Peyer's patch (tissue), 4 donors: Measurements from ENCODE around the gene NEK4.

Source experiments
- POLR2A ChIP-seq, 2 donors: fragments of 450-650 bp; IDR thresholded peaks; one replicate each; pipeline ENCODE4 v1.5.1; 2017; ENCODE audit warnings: antibody characterized with exemption in 2 of 2, mild to moderate bottlenecking in 2 of 2, moderate library complexity in 2 of 2
- TF ChIP-seq, protein P1 (sequence below), 6 experiments: fragments of 450-650 bp in 4 of 6; fragments of 200-600 bp in 2 of 6; sonication (generic) in 1 of 6; IDR thresholded peaks; one replicate each; pipeline ENCODE4 v1.5.1; 2017 to 2019; ENCODE audit warnings: antibody characterized with exemption in 6 of 6, mild to moderate bottlenecking in 3 of 6, moderate library complexity in 1 of 6

DNA sequence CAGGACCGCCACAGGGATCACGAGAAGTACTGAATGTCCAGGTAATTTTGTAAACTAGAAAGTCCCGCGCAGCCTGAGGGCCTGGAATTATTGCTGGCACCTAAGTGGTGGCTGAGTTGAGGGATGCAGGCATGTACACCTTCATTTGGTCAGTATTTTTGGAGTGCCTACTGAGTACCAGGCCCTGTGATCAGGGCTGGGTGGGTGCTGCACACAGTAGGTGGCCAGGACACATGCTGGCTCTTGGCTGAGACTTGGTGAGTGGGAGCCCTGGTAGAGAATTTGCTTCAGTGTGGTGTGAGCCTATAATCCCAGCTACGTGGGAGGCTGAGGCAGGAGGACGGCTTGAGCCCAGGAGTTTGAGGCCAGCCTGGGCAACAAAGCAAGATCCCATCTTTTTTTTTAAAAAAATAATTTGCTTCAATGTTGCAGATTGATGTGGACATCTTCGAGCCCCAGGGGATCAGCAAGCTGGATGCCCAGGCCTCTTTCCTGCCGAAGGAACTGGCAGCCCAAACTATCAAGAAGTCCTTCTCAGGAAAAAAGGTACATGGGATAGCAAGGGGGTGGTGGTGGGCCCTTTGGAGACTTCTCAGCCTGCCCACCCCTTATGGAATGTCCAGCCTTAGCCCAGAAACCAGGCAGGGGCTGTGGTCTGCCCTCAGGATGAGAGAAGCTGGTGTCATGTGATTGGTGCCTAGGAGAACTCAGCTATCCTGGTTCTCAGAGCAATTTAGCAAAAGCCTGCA lies 9.3 kb upstream of the NEK4 start:
- TF ChIP-seq POLR2A (IDR thresholded peaks at IDR 0.05): no peak
- TF ChIP-seq, protein P1, sequence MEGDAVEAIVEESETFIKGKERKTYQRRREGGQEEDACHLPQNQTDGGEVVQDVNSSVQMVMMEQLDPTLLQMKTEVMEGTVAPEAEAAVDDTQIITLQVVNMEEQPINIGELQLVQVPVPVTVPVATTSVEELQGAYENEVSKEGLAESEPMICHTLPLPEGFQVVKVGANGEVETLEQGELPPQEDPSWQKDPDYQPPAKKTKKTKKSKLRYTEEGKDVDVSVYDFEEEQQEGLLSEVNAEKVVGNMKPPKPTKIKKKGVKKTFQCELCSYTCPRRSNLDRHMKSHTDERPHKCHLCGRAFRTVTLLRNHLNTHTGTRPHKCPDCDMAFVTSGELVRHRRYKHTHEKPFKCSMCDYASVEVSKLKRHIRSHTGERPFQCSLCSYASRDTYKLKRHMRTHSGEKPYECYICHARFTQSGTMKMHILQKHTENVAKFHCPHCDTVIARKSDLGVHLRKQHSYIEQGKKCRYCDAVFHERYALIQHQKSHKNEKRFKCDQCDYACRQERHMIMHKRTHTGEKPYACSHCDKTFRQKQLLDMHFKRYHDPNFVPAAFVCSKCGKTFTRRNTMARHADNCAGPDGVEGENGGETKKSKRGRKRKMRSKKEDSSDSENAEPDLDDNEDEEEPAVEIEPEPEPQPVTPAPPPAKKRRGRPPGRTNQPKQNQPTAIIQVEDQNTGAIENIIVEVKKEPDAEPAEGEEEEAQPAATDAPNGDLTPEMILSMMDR (IDR thresholded peaks at IDR 0.05): no peak
